ENCODE results near the gene MAN1A1.

The MAN1A1 gene

DNA sequence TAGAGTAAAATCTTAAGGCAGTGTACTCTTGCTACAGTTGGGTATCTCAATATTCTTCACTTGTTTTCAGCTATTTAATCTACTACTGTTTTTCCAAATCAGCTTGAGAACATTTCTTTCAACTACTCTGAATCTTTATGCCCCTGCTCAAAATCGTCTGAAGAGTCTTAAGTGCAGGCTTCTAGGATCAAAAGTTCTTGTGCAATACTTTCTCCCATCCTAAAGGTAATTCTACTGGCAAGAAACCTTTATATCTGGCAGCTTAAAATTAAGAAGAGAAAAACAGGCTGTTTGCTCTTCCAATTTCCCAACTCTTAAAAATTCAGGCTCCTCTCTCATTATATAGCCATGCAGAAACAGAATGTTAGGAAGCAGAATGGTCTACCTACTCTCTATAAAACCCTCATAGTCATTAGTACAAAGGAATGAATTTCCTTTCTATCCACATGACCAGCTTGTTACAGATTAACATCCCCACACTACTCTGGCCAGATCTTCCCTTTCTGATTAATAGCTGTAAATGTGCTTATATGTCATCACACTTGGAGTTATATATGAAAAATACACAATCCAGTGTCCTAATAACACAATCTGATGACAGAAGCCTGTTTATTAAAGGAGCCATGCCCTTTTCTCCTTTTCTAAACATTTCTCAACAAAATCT lies 148.9 kb downstream of the MAN1A1 start:
- no peak for DNase-seq (ENCODE audit: low read depth in 2 of 3, low spot score in 2 of 3)

DNA sequence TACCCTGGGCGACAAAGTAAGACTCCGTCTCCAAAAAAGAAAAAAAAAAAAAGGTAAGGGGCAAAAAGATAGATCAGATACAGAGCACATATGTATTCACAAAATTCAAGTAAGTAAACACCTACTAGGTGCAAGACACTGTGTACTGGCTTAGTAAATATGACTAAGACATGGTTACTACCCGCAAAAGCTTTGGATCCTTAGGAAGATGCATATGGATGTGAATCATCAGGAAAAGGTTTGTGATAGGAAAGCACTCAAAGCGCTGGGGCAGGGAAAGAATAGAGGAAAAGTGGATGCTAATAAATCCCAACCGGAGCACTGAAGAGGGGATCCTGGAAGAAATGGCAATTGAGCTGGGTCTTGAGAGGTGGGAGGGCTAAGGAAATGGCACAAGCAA lies 152.3 kb downstream of the MAN1A1 start:
- DNase-seq (ENCODE audit: low read depth in 2 of 3, low spot score in 2 of 3) = no peak

DNA sequence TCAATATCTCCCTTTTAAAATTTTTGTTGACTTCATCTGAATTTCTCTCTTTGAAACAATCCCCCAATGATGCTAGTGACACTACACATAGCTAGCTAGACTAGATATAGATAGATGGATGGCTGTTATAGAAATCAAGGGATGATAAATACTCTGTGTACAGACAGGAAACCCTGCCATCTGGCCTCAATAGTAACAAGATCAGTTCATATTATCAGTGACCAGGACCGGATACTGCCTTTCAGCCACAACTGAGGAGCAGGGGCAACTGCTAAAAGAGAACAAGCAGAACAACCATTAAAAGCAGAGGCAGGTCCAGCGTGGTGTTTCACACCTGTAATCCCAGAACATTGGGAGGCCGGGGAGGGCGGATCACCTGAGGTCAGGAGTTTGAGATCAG lies 152.8 kb downstream of the MAN1A1 start:
- no peak for DNase-seq (ENCODE audit: low read depth in 2 of 3, low spot score in 2 of 3)

DNA sequence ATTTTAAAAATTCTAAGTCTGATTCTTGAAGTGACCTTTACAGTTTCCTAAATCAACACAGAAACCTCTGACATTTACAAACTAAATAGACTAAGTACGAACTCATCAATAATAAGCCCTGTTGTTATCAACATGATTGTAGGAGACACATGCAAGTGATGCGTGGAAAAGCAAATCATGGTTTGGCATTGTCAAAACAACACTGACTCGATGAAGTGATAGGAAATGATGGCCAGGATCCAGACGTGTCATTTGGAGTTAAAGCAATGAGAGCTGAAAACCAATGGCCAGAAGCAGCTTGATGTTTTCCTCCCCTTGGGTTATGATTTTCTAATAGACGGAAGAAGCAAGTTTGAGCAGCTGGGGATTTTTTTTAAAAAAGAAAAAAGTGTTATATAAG lies 153.7 kb downstream of the MAN1A1 start:
- no peak for DNase-seq (ENCODE audit: low read depth in 2 of 3, low spot score in 2 of 3)

DNA sequence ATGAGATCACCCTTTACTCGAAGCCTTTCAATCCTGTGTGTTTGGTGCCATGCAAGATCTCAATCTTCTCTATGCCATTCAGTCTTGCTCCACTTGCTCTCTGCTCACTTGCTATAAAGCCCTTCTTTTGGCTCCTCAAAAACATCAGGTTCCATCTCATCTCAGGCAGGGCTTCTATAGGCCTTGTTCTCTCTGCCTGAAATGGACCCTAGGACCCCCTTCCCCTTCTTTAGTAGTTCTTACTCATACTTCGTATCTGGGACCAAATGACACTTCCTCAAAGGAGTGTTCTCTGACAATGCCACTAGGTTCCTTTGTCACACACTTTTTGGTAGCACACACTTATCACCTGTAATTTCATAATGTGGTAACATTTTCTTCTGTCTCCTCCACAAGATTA lies 154.4 kb downstream of the MAN1A1 start:
- no peak for DNase-seq (ENCODE audit: low read depth in 2 of 3, low spot score in 2 of 3)

DNA sequence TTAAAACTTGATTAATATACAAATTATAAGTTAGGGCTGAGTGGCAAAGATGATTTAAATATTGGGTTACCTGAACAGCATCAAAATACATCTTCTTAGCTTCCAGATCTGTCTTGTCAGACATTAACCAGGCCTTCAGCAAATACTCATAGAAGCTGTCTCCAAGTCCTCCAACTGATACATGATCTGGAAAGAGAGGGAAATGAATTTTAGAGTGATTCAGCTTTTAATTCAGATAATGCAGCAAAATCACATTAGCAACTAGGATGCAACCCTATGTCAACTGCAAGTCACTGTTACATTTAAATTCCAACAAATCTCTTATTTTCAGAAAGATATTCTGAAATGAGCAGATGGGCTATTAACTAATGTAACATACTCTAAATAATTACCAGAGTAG lies 155.9 kb downstream of the MAN1A1 start:
- no peak for DNase-seq (ENCODE audit: low read depth in 2 of 3, low spot score in 2 of 3)

DNA sequence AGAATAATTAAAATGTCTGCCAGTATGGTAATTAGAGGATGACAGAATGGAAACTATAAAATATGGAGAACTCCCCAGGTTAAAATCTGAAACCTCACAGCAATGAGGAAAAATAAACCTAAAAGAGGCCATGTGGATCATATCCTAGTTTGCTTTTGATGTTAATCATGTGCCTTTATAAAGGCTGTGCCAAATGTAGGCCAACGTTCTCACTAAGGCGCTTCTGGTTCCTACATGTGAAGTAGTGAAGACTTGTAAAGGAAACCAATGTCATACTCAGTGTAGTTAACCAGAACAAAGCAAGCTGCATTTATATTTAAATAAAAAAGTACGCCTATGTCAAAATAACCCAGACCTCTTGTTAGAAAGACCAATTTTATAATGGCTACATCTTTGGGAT lies 157.4 kb downstream of the MAN1A1 start:
- no peak for DNase-seq (ENCODE audit: low read depth in 2 of 3, low spot score in 2 of 3)

DNA sequence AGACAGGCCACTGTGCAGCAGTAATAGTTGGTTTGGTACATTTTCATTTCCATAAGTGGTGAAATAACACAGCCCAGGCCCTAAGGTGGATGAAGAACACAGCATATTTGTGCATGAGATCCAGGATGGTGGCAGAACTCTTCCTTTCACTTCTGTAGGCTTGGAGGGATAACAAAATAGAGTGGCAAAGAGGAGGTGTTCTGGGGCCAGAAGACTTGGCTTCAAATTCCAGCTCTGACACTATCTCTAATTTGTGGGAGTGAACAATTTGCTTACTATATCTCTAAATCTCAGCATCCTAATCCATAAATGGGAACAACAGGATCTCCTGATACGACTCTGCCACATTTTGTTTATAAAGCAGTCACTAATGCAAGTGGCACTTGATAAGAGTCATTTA lies 159.4 kb downstream of the MAN1A1 start:
- no peak for DNase-seq (ENCODE audit: low read depth in 2 of 3, low spot score in 2 of 3)

DNA sequence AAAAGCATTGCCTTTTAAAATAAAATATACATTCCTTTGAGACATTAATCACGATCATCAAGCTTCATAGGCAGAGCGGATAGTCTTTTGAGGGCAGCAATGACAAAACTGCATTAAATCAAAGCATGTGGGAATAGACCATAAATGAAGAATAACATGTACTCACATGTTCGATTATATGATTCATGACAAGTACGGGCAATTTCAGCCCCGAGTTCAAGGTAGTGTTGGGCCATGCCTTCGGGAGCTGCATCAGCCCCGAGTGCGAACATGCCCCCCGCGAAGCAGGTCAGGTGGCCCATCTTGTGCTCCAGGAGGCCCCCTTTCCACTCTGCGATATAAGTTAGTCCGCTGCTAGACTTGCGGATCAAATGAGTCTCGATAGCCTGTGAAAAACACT lies 160.1 kb downstream of the MAN1A1 start:
- no peak for DNase-seq (ENCODE audit: low read depth in 2 of 3, low spot score in 2 of 3)

DNA sequence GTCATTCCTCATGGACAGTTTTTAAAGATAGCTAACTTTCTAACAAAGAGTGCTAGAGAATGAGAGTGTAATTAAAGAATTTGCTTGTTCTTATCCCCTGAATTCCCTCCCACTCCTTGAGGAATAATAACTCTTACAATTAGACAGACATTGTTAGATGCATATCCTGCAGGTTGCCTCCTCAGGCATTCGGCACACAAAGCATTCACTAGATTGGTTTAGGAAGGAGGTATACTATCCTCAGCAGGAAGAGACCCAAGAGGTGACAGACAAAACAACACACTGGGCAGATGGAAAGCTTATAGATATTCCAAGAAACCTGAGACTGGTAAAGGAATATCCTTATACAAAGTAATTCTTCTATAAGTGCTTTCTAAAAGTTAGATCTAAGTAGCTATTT lies 162.0 kb downstream of the MAN1A1 start:
- no peak for DNase-seq (ENCODE audit: low read depth in 2 of 3, low spot score in 2 of 3)

DNA sequence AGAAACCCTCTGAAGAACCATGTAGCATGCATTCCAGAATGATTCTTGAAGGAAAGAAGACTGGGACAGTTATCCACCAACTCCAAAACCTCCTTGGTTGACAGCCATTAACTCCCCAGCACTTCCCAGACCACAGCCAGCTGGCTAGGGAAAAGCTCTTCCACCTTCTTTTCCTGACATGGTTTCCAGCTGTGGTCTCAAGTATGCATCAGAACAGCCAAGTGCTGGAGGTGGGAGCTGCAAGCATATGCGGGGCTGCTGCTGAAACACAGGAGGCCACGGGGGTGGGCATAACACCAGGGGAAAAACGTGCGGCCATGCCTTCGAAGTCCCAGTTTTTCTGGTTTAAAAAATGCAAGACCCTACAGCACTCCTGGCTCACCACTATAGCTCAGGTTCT lies 163.1 kb downstream of the MAN1A1 start:
- DNase-seq (ENCODE audit: low read depth in 2 of 3, low spot score in 2 of 3) = no peak

DNA sequence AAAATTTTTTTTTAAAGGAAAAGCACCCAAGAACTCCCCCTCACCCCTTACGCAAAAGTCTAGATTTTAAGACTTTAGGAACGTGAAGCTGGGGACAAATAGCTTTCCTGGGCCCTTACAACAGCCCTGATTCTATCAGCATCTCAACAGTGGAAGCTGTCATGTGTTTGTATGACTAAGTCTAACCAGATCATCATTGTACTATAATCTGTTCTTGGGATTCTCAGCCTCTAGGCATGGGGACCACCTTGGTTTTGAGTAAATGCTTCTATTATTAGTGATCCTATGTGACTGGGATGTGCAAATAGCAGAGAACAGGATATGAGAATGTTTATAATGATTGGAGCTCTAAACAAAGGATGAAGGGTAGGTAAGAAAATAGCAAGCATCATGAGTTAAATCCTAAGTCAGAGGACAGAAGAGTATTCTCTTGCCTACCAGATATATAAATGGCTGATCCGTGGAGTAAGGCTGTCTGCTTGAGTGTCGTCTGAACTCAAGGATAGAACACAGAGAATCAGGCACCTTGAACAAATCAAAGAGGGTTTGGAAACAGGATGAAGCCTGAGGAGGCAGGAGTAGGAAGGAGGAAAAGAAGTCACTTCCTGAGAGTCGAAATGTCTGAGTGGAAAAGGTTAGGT lies 165.4 kb downstream of the MAN1A1 start:
- no peak for DNase-seq (ENCODE audit: low read depth in 2 of 3, low spot score in 2 of 3)

DNA sequence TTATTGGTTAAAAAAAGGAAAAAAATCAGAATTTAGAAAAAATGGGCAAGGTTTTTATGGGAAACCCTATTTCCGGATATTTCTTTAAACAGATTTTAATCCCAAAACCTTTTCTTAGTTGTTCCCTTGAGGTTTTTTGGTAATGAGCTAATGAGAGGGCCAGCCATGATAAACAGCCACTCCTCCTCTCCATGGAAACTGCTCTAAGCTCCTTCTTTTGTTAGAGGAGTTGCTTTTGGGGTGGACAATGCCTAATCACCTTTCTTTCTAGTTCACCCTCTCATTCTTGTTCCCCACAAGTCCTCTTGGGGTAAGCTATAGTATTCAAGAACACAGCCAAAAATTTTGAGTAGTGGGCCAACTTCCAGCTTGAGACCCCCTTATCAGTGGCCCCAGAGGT lies 166.1 kb downstream of the MAN1A1 start:
- no peak for DNase-seq (ENCODE audit: low read depth in 2 of 3, low spot score in 2 of 3)

DNA sequence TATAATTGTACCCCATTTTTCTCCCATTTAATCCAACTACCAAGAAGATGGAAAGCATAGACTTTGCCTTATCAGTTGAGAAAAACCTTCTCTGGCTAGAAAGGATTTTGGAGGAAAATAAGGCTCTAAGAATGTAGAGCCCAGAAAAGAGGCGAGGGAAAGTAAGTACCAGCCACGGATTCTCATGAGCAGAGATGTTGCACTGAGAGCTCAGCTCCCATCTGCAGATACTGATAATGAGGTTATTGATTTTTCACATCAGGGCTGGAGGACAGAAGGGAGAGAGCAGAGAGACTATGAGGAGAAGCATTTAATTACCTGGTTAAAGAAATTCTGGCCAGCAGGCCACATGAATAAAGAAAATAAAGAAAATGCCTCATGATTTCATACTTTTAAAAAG lies 166.7 kb downstream of the MAN1A1 start:
- no peak for DNase-seq (ENCODE audit: low read depth in 2 of 3, low spot score in 2 of 3)

DNA sequence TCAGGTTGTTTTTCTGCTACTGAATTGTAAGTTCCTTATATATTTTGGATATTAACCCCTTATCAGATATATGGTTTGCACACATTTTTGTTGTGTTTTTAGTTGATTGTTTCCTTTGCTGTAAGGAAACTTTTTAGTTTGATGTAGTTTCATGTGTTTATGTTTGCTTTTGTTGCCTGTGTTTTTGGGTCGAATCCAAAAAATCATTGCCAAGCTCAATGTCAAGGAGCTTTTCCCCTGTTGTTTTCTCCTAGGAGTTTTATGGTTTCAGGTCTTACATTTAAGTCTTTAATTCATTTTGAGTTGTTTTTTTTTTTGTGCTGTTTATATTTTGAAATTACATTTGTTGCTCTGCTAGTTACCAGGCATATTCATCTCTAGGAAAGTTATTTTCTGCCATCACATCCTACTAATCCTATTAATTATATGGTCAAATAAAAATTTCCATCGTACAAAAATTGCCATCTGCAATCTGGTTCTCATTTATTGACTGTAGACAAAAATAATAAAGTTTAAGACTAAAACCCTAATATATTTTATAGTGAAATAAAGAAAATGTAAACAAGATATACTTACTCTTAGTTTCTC lies 167.3 kb downstream of the MAN1A1 start:
- DNase-seq (ENCODE audit: low read depth in 2 of 3, low spot score in 2 of 3) = no peak

DNA sequence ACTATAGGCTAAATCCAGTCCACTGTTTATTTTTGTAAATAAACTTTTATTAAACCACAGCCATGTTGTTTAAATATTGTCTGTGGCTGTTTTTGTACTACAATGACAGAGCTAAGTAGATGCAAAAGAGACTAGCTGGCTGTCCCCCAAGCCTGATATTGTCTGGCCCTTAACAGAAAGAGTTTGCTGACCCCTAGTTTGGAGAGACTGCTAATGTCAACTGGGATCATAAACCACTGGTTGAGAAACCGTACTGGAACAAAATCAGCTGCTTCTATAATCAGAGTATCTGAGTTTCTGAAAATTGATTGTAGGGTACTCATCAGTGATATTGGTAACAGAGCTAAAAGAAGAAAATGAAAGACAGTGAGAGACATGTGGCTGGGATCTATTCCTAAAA lies 168.5 kb downstream of the MAN1A1 start:
- DNase-seq (ENCODE audit: low read depth in 2 of 3, low spot score in 2 of 3) = no peak

DNA sequence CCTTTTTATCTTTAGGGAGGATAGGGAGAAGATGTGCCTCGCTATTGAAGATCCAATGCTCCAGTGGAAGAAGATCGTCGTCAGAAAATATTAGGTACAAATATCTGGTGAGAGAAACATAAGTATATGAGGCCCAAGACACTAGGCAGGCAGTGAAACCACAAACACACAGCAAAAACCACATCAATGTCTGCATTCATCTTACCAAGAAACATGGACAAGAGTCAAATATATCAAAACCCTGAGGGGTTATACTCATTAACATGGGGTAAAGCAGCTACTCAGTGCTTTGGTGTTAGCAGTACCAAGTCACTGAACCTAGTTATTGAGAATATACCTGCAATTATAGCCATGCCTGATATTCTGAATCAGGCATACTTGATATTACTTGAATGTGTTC lies 169.7 kb downstream of the MAN1A1 start:
- DNase-seq (ENCODE audit: low read depth in 2 of 3, low spot score in 2 of 3) = no peak

DNA sequence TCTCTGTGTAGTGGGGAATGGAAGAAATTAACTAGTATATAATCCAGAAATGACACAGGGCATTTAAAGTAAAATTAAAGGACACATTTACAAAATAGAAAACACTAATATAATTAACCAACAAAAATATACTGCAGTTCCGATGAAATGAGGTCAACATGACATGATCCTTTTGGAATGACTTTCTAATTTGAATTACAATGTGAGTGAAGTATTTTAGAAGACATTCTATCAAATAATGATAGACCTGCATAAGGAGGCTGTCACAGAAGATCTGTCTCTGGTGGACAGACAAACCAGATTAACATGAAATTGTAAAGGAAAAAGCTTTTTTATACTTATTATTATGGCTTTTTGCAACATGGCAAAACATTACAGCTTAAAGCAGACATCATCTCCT lies 170.5 kb downstream of the MAN1A1 start:
- no peak for DNase-seq (ENCODE audit: low read depth in 2 of 3, low spot score in 2 of 3)

DNA sequence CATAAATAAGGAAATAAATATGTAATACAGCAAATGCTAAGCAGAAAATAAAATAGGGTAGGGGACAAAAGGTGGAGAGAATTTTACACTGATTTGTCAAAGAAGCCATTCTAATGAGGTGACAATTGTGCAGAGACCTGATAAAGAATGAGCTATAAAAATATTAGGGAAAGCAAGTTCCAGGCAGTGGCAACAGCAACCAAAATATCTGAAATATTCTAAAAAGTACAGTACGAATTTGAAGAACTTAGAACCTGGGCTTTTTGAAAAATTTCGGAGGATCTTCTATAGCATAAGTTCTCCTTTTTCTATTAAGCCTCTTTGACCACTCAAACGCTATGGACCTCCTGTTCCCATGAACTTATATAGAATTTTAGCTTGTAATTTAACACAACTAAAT lies 173.1 kb downstream of the MAN1A1 start:
- no peak for DNase-seq (ENCODE audit: low read depth in 2 of 3, low spot score in 2 of 3)

DNA sequence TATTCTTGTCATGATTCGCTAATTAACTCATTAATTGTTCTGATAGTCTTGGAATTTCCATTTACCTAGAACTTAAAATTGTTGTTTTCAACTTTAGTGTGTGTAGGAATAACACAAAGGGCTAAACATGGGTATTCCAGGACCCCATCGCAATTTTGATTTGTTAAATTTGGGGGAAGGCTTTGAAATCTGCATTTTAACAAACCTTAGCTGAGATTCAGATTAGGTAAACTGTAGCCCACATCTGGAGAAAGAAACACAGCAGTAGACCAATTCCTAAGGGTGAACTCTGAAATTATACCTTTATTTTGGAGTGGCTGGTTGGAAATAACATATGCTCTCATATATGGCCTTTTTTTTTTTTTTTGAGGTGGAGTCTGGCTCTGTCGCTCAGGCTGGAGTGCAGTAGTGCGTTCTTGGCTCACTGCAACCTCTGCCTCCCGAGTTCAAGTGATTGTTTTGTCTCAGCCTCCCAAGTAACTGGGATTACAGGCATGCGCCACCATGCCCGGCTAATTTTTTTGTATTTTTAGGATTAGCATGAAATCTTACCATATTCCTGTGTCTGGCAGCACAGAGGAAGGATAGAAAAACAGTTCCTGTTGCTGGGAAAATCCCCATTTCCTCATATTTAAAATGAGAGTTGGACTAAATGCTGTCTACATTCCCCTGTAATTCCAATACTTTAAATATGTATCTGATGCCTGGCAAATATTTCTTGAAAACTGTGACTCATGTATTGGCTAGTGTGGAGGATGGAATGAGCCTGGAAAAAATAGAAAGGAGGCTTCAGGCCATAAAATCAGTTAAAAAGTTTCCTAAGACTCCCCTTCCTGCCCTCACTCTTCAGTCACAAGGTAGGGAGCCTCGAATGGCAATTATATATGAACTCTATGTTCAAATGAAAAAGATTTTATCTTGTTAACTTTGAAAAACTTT lies 174.4 kb downstream of the MAN1A1 start:
- DNase-seq (ENCODE audit: low read depth in 2 of 3, low spot score in 2 of 3) = no peak

DNA sequence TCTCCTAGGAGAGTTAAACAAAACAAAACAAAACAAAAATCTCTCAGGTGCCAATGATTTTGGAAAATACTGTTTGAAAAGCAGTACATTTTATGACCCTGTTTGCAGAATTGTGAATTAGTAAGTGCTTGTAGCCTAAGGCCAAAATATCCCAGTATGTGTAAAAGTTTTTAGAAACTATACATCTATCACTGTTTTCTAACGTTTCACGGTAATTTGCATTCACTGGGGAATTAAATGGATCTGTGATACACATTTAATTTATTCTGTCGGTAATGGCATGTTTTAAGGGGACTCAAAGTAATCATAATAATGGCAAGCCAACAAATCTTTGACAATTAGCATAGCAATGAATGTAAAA lies 175.5 kb downstream of the MAN1A1 start:
- no peak for DNase-seq (ENCODE audit: low read depth in 2 of 3, low spot score in 2 of 3)
